ENCODE data around the gene NEDD8.

DNA sequence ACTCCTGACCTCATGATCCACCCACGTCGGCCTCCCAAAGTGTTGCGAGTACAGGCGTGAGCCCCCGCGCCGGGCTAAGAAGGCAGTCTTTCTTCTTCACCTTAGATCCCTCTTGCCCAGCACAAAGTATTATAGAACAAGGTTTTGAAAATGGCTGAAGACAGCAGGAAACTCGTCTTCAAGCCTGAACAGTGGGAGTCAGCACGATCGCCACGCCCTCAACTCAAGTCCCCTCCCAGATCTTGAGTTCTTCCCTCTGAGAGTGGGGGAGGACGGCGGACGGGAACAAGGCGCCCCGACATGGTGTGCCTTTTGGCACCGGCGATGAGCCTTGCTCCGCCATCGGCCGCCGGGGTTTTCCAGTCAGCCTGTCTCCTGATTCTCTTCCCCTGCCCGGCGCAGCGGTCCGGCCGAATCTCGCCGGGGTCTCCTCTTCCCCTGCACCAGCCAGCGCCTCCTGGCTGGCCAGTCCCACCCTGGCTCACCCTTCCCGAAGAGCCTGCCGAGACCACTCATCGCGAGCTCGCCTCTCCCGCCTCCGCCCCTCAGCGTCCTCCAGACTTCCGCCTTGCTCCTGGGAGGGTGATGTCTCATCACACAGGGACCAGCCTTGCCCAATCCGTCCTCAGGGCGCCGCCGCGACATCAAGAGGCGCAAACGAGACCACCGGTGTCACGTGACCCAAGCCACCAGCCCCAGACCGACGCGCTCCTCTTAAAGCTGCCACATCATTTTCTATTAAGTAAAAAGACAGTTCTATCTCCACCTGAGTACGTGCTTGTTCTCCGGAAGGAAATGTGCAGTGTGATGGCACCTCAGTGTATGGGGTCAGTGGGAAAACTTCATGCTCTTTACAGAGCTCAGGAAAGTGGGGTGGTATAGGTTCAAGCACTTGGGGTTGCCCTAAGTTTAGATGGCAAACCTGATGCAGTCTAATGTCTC, 19.0 kb downstream of the NEDD8 start, which contains the start of gene CHMP4A:
- TF ChIP-seq, protein P1, sequence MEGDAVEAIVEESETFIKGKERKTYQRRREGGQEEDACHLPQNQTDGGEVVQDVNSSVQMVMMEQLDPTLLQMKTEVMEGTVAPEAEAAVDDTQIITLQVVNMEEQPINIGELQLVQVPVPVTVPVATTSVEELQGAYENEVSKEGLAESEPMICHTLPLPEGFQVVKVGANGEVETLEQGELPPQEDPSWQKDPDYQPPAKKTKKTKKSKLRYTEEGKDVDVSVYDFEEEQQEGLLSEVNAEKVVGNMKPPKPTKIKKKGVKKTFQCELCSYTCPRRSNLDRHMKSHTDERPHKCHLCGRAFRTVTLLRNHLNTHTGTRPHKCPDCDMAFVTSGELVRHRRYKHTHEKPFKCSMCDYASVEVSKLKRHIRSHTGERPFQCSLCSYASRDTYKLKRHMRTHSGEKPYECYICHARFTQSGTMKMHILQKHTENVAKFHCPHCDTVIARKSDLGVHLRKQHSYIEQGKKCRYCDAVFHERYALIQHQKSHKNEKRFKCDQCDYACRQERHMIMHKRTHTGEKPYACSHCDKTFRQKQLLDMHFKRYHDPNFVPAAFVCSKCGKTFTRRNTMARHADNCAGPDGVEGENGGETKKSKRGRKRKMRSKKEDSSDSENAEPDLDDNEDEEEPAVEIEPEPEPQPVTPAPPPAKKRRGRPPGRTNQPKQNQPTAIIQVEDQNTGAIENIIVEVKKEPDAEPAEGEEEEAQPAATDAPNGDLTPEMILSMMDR (conservative IDR thresholded peaks at IDR 0.05), result no peak
- TF ChIP-seq ZFX (IDR thresholded peaks at IDR 0.05), result no peak

Data from C4-2B (cell line).